Measurements from ENCODE around the gene LAMB4.

The LAMB4 gene

DNA sequence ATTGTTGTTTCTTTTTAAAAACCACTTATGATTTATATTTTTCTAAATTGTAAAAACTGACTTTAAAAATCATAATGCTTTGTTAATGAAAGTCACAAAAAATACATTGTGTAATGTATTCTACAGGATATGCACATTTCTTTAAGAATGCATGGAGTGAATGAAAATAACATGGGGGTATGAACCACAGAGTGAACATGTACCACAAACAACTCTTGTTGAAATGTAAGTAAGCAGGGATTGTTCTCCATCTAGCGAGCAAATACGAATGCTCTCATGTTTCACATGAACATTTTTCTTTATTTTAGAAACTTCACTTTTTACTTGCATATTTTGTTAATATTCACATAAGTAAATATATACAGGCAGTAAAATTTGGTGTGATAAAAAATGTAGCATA, 35.6 kb upstream of the LAMB4 start:
- no peak for DNase-seq (ENCODE audit: low read depth)
- TF ChIP-seq, protein P1, sequence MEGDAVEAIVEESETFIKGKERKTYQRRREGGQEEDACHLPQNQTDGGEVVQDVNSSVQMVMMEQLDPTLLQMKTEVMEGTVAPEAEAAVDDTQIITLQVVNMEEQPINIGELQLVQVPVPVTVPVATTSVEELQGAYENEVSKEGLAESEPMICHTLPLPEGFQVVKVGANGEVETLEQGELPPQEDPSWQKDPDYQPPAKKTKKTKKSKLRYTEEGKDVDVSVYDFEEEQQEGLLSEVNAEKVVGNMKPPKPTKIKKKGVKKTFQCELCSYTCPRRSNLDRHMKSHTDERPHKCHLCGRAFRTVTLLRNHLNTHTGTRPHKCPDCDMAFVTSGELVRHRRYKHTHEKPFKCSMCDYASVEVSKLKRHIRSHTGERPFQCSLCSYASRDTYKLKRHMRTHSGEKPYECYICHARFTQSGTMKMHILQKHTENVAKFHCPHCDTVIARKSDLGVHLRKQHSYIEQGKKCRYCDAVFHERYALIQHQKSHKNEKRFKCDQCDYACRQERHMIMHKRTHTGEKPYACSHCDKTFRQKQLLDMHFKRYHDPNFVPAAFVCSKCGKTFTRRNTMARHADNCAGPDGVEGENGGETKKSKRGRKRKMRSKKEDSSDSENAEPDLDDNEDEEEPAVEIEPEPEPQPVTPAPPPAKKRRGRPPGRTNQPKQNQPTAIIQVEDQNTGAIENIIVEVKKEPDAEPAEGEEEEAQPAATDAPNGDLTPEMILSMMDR (IDR thresholded peaks at IDR 0.05; ENCODE audit: low read depth, low read length, missing control alignments): no peak
- H3K4me3 ChIP-seq (ENCODE audit: low read depth, low read length): no peak overlapping the region

DNA sequence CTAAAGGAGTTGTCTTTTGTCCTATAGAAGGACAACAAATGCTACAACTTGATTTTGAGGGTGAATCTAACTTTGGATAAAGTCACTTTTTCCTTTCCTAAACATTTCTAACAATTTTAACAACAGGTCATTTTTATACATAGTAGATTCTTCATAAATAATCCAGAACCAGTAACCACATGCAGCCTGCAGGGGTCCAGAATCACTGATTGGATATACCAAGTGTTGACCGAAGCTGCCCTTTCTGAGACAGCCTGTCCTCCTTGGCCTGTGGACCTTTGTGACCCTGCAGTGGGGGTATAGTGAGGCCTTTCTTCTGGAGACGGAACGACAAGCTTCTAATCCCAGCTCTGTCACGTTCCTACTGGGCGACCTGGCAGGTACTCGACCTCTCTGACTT, 34.8 kb upstream of the LAMB4 start:
- TF ChIP-seq, protein P1 (IDR thresholded peaks at IDR 0.05; ENCODE audit: low read depth, low read length, missing control alignments): no peak
- DNase-seq (ENCODE audit: low read depth): no peak
- no peak overlapping the region for H3K4me3 ChIP-seq (ENCODE audit: low read depth, low read length)

DNA sequence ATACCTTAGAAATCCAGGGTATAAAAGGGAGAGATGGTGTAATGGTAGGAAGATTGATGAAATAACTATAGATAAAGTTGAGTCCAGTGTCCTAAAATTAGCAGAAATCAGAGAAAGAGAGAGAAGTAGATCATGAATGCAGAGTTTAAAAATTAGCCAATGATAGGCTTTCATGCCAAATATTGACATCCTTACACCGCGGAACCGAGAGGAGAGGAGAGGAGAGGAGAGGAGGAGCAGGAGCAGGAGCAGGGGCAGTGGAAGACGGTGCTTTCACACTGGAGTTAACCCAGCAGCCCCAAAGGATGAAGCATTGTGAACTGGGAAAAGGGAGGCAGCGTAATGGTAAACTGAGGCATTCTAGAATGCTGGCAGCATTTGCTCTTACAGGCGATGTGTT, 34.2 kb upstream of the LAMB4 start:
- DNase-seq (ENCODE audit: low read depth): no peak
- TF ChIP-seq, protein P1 (IDR thresholded peaks at IDR 0.05; ENCODE audit: low read depth, low read length, missing control alignments): no peak
- no peak overlapping the region for H3K4me3 ChIP-seq (ENCODE audit: low read depth, low read length)

DNA sequence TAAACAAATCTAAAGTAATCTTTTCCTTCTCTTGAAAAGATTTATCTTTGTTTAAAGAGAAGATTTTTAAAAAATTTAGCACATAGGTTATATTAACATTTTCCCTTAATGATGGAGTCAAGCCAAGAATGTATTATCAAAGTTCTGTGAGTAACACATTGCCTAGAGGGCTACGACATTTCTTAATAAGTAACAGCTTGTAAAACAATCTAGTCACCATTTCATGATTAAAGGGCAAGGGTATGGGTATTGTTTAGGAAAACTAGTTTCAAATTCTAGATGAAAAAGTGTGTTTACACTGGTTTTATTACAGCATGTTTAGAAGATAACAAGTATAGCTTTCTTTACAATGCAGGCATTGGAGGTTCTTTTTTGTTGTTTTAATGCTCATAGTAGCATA, 28.6 kb upstream of the LAMB4 start:
- TF ChIP-seq, protein P1 (IDR thresholded peaks at IDR 0.05; ENCODE audit: low read depth, low read length, missing control alignments): no peak
- no peak for DNase-seq (ENCODE audit: low read depth)
- H3K4me3 ChIP-seq (ENCODE audit: low read depth, low read length): no peak overlapping the region

DNA sequence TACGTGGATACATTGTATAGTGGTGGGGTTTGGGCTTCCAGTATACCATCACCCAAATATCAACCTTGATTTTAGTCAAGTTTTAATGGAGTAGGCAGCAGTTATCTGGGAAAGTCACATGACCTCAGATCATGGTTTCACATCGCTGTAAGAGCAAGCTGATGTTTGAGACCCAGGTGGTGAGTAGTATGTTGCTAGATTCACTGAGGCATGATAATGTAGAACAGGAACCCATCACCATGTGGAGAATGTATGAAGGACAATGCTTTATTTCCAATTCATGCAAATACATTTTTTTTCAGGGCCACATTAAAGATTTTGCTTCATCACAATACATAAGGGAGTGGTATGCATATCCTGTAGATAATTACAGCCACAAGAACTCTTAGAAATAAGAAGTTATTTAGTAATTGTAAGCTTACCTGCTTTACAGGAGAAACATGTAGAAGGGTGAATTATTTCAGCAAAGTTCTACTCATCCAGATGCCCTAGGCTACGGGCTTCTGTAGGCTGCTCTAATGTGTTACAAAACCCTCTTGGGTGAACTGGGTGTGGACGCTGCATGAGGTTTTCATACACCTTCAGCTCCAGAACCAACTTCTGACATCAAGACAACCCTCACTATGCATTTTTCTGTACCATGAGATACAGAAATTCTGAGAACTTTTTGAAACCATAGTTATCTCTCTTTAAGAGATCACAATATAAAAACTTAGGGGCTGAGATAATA, 27.6 kb upstream of the LAMB4 start:
- no peak for DNase-seq (ENCODE audit: low read depth)

DNA sequence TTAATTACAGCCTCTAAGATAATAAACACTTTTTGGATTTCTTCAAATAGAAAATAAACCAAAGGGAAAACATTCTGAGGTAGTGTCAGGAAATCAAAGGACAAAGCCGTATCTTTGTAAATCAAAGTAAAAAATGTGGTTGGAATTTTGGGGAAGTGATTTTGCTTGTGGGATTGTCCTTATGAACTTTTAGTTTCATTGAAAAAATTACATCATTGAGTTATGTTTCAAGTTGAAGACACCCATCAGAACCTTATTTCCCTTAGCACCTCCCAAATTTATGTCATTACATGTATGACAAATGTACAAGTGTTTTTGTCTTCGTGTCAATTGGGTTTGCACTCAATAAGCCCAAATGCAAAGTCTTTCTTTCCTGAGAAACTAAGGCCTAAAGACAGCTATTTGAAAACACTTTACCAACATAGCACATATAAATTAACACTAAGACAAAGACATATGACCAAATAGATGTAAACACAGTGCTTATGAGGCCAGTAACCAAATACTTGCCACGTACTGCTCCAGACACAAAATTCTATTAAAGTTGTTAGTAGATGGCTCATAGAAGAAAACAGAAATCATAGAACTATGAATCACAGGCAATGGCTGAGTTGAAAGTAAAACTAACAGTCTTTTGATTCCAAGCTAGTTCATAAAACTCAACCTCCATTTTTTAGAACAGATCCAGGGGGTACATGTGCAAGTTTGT, 26.9 kb upstream of the LAMB4 start:
- no peak overlapping the region for H3K4me3 ChIP-seq (ENCODE audit: low read depth, low read length)
- no peak for DNase-seq (ENCODE audit: low read depth)
- TF ChIP-seq, protein P1 (IDR thresholded peaks at IDR 0.05; ENCODE audit: low read depth, low read length, missing control alignments): no peak

More for the DNA sequence above, 27.6 kb upstream of the LAMB4 start:
- TF ChIP-seq, protein P1 (IDR thresholded peaks at IDR 0.05; ENCODE audit: low read depth, low read length, missing control alignments): no peak
- no peak overlapping the region for H3K4me3 ChIP-seq (ENCODE audit: low read depth, low read length)

Measured in GM12864 (cell line).